ENCODE data around the gene CERS3.

CERS3 gene

GRCh38 chr15:100528833-100529428, at the start of gene CERS3:
TSS of gene CERS3 (minus strand) at chr15:100528950. CDS start at chr15:100501849, 27,101 bp downstream.
- no peak for DNase-seq (ENCODE audit: low read depth)
- H3K4me3 ChIP-seq (ENCODE audit: control insufficient read depth, low read depth, low read length): no peak within 1 kb of the TSS
- no peak for TF ChIP-seq CTCF (IDR thresholded peaks at IDR 0.05; ENCODE audit: control insufficient read depth, insufficient read depth, low read depth, low read length, missing control alignments)

GRCh38 chr15:100573526-100573925, 44.8 kb upstream of the CERS3 start:
- no peak for DNase-seq (ENCODE audit: low read depth)
- TF ChIP-seq CTCF (IDR thresholded peaks at IDR 0.05; ENCODE audit: control insufficient read depth, insufficient read depth, low read depth, low read length, missing control alignments): no peak

GRCh38 chr15:100572362-100572983, 43.7 kb upstream of the CERS3 start:
- DNase-seq (ENCODE audit: low read depth): no peak
- TF ChIP-seq CTCF (IDR thresholded peaks at IDR 0.05; ENCODE audit: control insufficient read depth, insufficient read depth, low read depth, low read length, missing control alignments): peak; percentile 15
- no peak overlapping the region for H3K4me3 ChIP-seq (ENCODE audit: control insufficient read depth, low read depth, low read length)

More at GRCh38 chr15:100573526-100573925, 44.8 kb upstream of the CERS3 start:
- H3K4me3 ChIP-seq (ENCODE audit: control insufficient read depth, low read depth, low read length): no peak overlapping the region

- H3K4me3 ChIP-seq (ENCODE audit: control insufficient read depth, low read depth, low read length): no peak overlapping the region
- TF ChIP-seq CTCF (IDR thresholded peaks at IDR 0.05; ENCODE audit: control insufficient read depth, insufficient read depth, low read depth, low read length, missing control alignments): no peak
- no peak for DNase-seq (ENCODE audit: low read depth)
Measured at GRCh38 chr15:100571592-100572167, 42.9 kb upstream of the CERS3 start.

- H3K4me3 ChIP-seq (ENCODE audit: control insufficient read depth, low read depth, low read length): no peak overlapping the region
- TF ChIP-seq CTCF (IDR thresholded peaks at IDR 0.05; ENCODE audit: control insufficient read depth, insufficient read depth, low read depth, low read length, missing control alignments): no peak
- DNase-seq (ENCODE audit: low read depth): no peak
Measured at GRCh38 chr15:100570735-100571313, 42.1 kb upstream of the CERS3 start.

- H3K4me3 ChIP-seq (ENCODE audit: control insufficient read depth, low read depth, low read length): no peak overlapping the region
- no peak for TF ChIP-seq CTCF (IDR thresholded peaks at IDR 0.05; ENCODE audit: control insufficient read depth, insufficient read depth, low read depth, low read length, missing control alignments)
- DNase-seq (ENCODE audit: low read depth): no peak
Measured at GRCh38 chr15:100570275-100570674, 41.5 kb upstream of the CERS3 start.
